Measurements from ENCODE around the gene TDRD10. TPM values are rescaled to one million over a fixed set of nuclear protein-coding genes. Genes with fewer than 3 reads are reported as not detected.

The TDRD10 gene
- total and polyA plus RNA-seq, 10 donors: 2.4 to 14.0 (median 9.0) TPM

DNA sequence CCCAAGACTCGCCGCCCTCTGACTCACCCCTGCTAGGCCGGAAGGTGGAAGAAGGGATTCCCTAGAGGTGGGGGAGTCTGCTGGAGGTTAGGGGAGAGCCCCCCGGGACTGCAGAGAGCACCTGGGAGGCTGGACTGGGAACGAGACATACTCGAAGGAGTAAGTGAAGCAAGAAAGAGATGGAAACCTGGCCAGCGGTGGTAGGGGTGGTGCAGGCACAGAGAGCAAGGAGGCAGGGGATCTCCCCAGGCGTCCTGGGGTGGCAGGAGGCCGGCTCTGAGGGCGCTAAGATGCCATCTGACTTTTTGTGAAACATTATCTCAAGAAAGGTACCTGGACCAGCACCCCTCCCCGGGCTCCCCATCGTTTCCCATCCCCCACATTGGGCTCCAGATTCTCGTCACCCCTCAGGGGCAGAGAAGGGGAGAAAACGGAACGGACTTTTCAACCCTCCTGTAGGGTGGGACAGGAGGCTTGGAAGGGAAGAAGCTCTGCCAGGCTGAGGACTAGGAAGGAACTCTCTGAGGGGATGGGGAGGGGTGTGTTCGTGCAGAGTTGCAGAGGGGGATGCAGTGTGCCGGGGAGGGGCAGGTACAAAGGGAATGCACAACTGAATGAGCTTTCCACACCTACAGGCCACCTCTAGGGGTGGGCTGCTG is 66.3 kb downstream of the TDRD10 start:
- no peaks in the 10 kb centered on the region for H3K9me3 ChIP-seq
- DNase-seq: no peak
- peak overlapping the region in 6 of 8 donors; percentile 5 to 55 (median 10) for H3K4me3 ChIP-seq
- H3K36me3 ChIP-seq: no peaks in the 10 kb centered on the region
- 33 to 41% (median 37%) methylated on average over 17 of the region's 17 CpGs for WGBS, 5 donors
- peaks cover 0 to 61% (median 20%) of the 10 kb centered on the region in 7 donors for H3K27me3 ChIP-seq (replicated peaks in 1 of 7)
- no peak for TF ChIP-seq POLR2AphosphoS5 (IDR thresholded peaks at IDR 0.05)
- TF ChIP-seq, protein P1, sequence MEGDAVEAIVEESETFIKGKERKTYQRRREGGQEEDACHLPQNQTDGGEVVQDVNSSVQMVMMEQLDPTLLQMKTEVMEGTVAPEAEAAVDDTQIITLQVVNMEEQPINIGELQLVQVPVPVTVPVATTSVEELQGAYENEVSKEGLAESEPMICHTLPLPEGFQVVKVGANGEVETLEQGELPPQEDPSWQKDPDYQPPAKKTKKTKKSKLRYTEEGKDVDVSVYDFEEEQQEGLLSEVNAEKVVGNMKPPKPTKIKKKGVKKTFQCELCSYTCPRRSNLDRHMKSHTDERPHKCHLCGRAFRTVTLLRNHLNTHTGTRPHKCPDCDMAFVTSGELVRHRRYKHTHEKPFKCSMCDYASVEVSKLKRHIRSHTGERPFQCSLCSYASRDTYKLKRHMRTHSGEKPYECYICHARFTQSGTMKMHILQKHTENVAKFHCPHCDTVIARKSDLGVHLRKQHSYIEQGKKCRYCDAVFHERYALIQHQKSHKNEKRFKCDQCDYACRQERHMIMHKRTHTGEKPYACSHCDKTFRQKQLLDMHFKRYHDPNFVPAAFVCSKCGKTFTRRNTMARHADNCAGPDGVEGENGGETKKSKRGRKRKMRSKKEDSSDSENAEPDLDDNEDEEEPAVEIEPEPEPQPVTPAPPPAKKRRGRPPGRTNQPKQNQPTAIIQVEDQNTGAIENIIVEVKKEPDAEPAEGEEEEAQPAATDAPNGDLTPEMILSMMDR (IDR thresholded peaks at IDR 0.05 in 8 of 11, conservative IDR thresholded peaks at IDR 0.05 in 3 of 11): no peak
- peaks cover 3 to 12% (median 9%) of the 10 kb centered on the region in 6 donors for H3K4me1 ChIP-seq
- intact Hi-C loops (cut with DNase I; ENCODE audit: low total_unique reads): loop anchor here (10.0 kb wide), 1 partner anchor 197 kb away; no protein-coding TSS in a partner anchor
- H3K27ac ChIP-seq: no peak overlapping the region

DNA sequence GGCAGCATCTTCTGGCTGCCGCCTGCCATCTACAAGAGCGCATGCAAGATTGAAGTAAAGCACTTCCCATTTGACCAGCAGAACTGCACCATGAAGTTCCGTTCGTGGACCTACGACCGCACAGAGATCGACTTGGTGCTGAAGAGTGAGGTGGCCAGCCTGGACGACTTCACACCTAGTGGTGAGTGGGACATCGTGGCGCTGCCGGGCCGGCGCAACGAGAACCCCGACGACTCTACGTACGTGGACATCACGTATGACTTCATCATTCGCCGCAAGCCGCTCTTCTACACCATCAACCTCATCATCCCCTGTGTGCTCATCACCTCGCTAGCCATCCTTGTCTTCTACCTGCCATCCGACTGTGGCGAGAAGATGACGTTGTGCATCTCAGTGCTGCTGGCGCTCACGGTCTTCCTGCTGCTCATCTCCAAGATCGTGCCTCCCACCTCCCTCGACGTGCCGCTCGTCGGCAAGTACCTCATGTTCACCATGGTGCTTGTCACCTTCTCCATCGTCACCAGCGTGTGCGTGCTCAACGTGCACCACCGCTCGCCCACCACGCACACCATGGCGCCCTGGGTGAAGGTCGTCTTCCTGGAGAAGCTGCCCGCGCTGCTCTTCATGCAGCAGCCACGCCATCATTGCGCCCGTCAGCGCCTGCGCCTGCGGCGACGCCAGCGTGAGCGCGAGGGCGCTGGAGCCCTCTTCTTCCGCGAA is 69.4 kb downstream of the TDRD10 start:
- DNase-seq: no peak
- intact Hi-C loops (cut with DNase I; ENCODE audit: low total_unique reads): no loop called here
- Histone ChIP-seq H3K4me1 (peaks cover 3 to 12% (median 9%) of the 10 kb centered on the region in 6 donors), H3K9me3 (no peaks in the 10 kb centered on the region), H3K4me3 (no peak overlapping the region), H3K27ac (no peak overlapping the region), H3K36me3 (no peaks in the 10 kb centered on the region), H3K27me3 (replicated peaks in 1 of 7) (peaks cover 0 to 47% (median 20%) of the 10 kb centered on the region in 7 donors)
- 93 to 98% (median 96%) methylated on average over 59 of the region's 59 CpGs for WGBS, 5 donors
- TF ChIP-seq, protein P1 (IDR thresholded peaks at IDR 0.05 in 8 of 11, conservative IDR thresholded peaks at IDR 0.05 in 3 of 11): no peak
- TF ChIP-seq POLR2AphosphoS5 (IDR thresholded peaks at IDR 0.05) (no peak), POLR2A (IDR thresholded peaks at IDR 0.05) (no peak)

DNA sequence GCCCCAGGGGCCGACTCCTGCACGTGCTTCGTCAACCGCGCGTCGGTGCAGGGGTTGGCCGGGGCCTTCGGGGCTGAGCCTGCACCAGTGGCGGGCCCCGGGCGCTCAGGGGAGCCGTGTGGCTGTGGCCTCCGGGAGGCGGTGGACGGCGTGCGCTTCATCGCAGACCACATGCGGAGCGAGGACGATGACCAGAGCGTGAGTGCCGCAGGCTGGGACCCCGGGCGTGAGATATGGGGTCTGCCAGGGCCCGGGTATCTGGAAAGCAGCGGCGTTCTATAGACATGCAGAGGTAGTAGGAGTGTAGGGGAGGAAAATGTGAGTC is 69.9 kb downstream of the TDRD10 start:
- no peak overlapping the region for H3K27ac ChIP-seq
- H3K36me3 ChIP-seq: no peaks in the 10 kb centered on the region
- H3K27me3 ChIP-seq (replicated peaks in 1 of 7): peaks cover 0 to 42% (median 19%) of the 10 kb centered on the region in 7 donors
- TF ChIP-seq POLR2A (IDR thresholded peaks at IDR 0.05): no peak
- TF ChIP-seq POLR2AphosphoS5 (IDR thresholded peaks at IDR 0.05): no peak
- TF ChIP-seq, protein P1 (IDR thresholded peaks at IDR 0.05 in 8 of 11, conservative IDR thresholded peaks at IDR 0.05 in 3 of 11): no peak
- 94 to 96% (median 95%) methylated on average over 20 to 29 of the region's 29 CpGs for WGBS, 5 donors
- H3K9me3 ChIP-seq: no peaks in the 10 kb centered on the region
- DNase-seq: no peak
- H3K4me1 ChIP-seq: peaks cover 3 to 15% (median 10%) of the 10 kb centered on the region in 6 donors
- H3K4me3 ChIP-seq: no peak overlapping the region
- intact Hi-C loops (cut with DNase I; ENCODE audit: low total_unique reads): no loop called here

Data from spleen (tissue), 11 donors.